Adrenal gland (tissue), 5 donors: ENCODE data around the gene CXCL5.

Source experiments
- CTCF ChIP-seq, 6 experiments: fragments of 450-650 bp in 4 of 6; fragments of 200-600 bp in 2 of 6; sonication (generic) in 1 of 6; IDR thresholded peaks; 1 replicate in 5 of 6; 2 replicates in 1 of 6; pipeline versions ENCODE4 v1.5.1 to v1.8.0; 2016 to 2021; ENCODE audit warnings: antibody characterized with exemption in 6 of 6, mild to moderate bottlenecking in 2 of 6, moderate library complexity in 1 of 6
- POLR2A ChIP-seq, 2 donors: fragments of 450-650 bp; IDR thresholded peaks; one replicate each; pipeline ENCODE4 v1.6.1; 2017; ENCODE audit warnings: antibody characterized with exemption in 2 of 2, mild to moderate bottlenecking in 2 of 2, moderate library complexity in 1 of 2
- donor health status: DM: no; HTN: no; CAD: no.

DNA sequence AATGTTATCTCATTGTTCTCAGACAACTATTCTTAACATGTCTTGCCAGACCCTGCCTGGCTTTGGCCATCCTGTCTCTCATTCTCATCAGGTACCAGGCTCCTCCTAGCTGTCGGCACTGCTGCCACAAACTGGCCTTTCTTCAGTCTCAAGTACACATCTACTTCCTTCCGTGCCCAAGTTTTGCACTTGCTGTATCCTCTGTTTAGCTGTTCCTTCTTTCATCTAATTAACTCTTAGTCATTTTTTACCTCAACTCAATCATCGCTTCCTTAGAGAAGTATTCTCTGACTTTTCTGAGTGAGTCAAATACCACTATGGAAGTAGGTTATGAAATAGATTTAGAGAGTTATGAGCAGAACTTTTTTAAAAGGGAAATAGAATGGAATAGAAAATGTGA, 20.3 kb upstream of the CXCL5 start:
- no peak for TF ChIP-seq POLR2A (IDR thresholded peaks at IDR 0.05)
- no peak for TF ChIP-seq CTCF (IDR thresholded peaks at IDR 0.05)
